GM18526 (cell line): Measurements from ENCODE around the gene PLA2G15.

Experiments
- POLR2A ChIP-seq: IDR thresholded peaks from 3 replicates; pipeline ENCODE4 v1.6.1; 2011; ENCODE audit not compliant: insufficient read length; ENCODE audit errors: extremely low read depth

The PLA2G15 gene

GRCh38 chr16:68259007-68259825 lies 14.0 kb downstream of the PLA2G15 start:
- TF ChIP-seq POLR2A = no peak

- TF ChIP-seq POLR2A = no peak
These were observed 18.5 kb downstream of the PLA2G15 start for GRCh38 chr16:68263559-68264127.

GRCh38 chr16:68264128-68265077 lies 19.2 kb downstream of the PLA2G15 start, which contains the start of gene SLC7A6:
Gene SLC7A6 (plus strand): TSS chr16:68264526. CDS start chr16:68274727, 10,201 bp downstream.
- peak; percentile 74 for TF ChIP-seq POLR2A

- TF ChIP-seq POLR2A = peak; percentile 27
These were observed 20.1 kb downstream of the PLA2G15 start for GRCh38 chr16:68265078-68265920.

GRCh38 chr16:68267612-68268405 lies 22.6 kb downstream of the PLA2G15 start:
- no peak for TF ChIP-seq POLR2A

GRCh38 chr16:68269793-68270192 lies 24.6 kb downstream of the PLA2G15 start:
- no peak for TF ChIP-seq POLR2A

GRCh38 chr16:68270353-68270752 lies 25.2 kb downstream of the PLA2G15 start:
- no peak for TF ChIP-seq POLR2A

- TF ChIP-seq POLR2A = no peak
These were observed 27.5 kb downstream of the PLA2G15 start for GRCh38 chr16:68272507-68273209.

- no peak for TF ChIP-seq POLR2A
These were observed 28.3 kb downstream of the PLA2G15 start for GRCh38 chr16:68273459-68273858.

GRCh38 chr16:68273896-68274295 lies 28.7 kb downstream of the PLA2G15 start:
- no peak for TF ChIP-seq POLR2A

- TF ChIP-seq POLR2A = no peak
These were observed 29.3 kb downstream of the PLA2G15 start for GRCh38 chr16:68274441-68274840.

GRCh38 chr16:68275611-68276191 lies 30.5 kb downstream of the PLA2G15 start:
- TF ChIP-seq POLR2A = no peak

GRCh38 chr16:68276223-68276622 lies 31.1 kb downstream of the PLA2G15 start:
- no peak for TF ChIP-seq POLR2A
